ENCODE results near the gene MN1.
"Not testable (repeated sequence)": the region's sequence is repeated elsewhere in the genome, so short reads cannot be mapped to it uniquely, and the experiment has no call there.

Gene MN1

DNA sequence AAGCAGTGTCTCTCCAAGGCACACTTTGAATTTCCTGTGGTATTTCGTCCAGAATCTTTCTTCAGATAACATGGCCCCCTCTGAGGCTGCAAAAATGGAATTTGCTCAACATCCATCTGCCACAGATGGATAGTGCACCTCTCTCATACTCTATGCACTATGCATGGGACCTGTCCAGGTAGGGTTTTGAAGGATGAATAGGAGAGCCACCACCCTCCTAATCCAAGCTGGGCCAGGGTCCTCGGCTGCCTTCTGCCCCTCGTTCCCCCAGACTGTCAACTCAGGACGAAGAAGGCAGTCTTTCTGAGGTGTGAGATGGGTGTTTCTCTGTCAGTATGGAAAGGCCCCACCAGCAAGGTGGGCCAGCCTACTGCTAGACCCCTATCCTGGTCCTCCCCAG lies 56.4 kb downstream of the MN1 start:
- H3K4me2 ChIP-seq (ENCODE audit: insufficient read depth, low read length), result no peak overlapping the region
- H3K9me3 ChIP-seq (ENCODE audit: insufficient read depth, low read length, severe bottlenecking), result peaks cover 5% of the 10 kb centered on the region
- no peaks in the 10 kb centered on the region for H3K4me1 ChIP-seq (ENCODE audit: insufficient read depth, low read length)
- peaks cover 12% of the 10 kb centered on the region for H3K27me3 ChIP-seq (ENCODE audit: insufficient read depth, low read length, poor library complexity)
- H4K20me1 ChIP-seq (ENCODE audit: insufficient read depth, low read length), result no peaks in the 10 kb centered on the region
- H3K79me2 ChIP-seq (ENCODE audit: insufficient read depth, low read length), result no peaks in the 10 kb centered on the region
- DNase-seq (no peak), ATAC-seq (ENCODE audit: insufficient read depth, low read depth) (no peak)
- no peak overlapping the region for H2AFZ ChIP-seq (ENCODE audit: low read depth, low read length)
- TF ChIP-seq, protein P1, sequence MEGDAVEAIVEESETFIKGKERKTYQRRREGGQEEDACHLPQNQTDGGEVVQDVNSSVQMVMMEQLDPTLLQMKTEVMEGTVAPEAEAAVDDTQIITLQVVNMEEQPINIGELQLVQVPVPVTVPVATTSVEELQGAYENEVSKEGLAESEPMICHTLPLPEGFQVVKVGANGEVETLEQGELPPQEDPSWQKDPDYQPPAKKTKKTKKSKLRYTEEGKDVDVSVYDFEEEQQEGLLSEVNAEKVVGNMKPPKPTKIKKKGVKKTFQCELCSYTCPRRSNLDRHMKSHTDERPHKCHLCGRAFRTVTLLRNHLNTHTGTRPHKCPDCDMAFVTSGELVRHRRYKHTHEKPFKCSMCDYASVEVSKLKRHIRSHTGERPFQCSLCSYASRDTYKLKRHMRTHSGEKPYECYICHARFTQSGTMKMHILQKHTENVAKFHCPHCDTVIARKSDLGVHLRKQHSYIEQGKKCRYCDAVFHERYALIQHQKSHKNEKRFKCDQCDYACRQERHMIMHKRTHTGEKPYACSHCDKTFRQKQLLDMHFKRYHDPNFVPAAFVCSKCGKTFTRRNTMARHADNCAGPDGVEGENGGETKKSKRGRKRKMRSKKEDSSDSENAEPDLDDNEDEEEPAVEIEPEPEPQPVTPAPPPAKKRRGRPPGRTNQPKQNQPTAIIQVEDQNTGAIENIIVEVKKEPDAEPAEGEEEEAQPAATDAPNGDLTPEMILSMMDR (IDR thresholded peaks at IDR 0.05; ENCODE audit: borderline replicate concordance, extremely low read depth, low read length, poor library complexity, severe bottlenecking), result no peak
- no peak for TF ChIP-seq EZH2 (IDR thresholded peaks at IDR 0.05; ENCODE audit: borderline replicate concordance, low read depth, low read length, severe bottlenecking)
- H3K4me3 ChIP-seq (ENCODE audit: low read depth in 1 of 2, low read length in 2 of 2), result no peak overlapping the region
- H3K9ac ChIP-seq (ENCODE audit: low read depth, low read length), result no peak overlapping the region
- no peak overlapping the region for H3K27ac ChIP-seq (ENCODE audit: low read length)
- no peaks in the 10 kb centered on the region for H3K36me3 ChIP-seq (ENCODE audit: insufficient read depth, low read length)

DNA sequence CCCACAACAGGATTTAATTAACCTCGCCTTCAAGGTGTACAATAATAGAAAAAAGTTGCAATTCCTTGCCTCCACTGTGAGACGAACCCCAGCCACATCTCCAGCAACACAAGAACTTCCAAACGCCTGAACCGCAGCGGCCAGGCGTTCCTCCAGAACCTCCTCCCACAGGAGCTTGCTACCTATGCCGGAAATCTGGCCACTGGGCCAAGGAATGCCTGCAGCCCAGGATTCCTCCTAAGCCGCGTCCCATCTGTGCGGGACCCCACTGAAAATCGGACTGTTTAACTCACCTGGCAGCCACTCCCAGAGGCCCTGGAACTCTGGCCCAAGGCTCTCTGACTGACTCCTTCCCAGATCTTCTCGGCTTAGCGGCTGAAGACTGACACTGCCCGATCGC lies 57.5 kb downstream of the MN1 start:
- not testable (repeated sequence) for H3K9ac ChIP-seq (ENCODE audit: low read depth, low read length); H4K20me1 ChIP-seq (ENCODE audit: insufficient read depth, low read length); H3K4me1 ChIP-seq (ENCODE audit: insufficient read depth, low read length); H3K36me3 ChIP-seq (ENCODE audit: insufficient read depth, low read length); H3K27me3 ChIP-seq (ENCODE audit: insufficient read depth, low read length, poor library complexity); DNase-seq; H3K4me2 ChIP-seq (ENCODE audit: insufficient read depth, low read length); H3K4me3 ChIP-seq (ENCODE audit: low read depth in 1 of 2, low read length in 2 of 2); ATAC-seq (ENCODE audit: insufficient read depth, low read depth); H3K9me3 ChIP-seq (ENCODE audit: insufficient read depth, low read length, severe bottlenecking); H3K79me2 ChIP-seq (ENCODE audit: insufficient read depth, low read length); H2AFZ ChIP-seq (ENCODE audit: low read depth, low read length); H3K27ac ChIP-seq (ENCODE audit: low read length)

DNA sequence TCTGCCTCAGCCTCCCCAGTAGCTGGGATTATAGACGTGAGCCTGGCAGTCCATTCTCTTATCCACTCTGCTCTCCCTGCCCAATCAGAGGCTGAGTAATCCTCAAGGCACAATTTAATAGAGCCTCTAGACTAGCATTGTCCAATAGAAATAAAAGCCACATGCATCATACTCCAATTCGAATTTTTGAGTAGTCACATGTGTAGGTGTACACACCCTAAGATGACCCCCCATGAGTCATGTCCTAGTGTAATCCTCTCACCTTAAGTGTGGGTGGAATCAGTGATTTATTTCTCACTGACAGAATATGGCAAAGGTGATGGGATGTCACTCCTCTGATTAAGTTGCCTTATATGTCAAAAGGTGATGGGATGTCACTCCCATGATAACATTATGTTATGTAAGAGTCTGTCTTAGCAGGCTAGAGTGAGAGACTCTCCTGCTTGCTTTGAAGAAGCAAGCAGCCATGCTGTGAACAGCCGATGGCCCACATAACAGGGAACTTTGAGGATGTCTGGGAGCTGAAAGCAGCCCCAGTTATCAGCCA lies 61.3 kb downstream of the MN1 start:
- H3K36me3 ChIP-seq (ENCODE audit: insufficient read depth, low read length), result no peaks in the 10 kb centered on the region
- peaks cover 3% of the 10 kb centered on the region for H3K27me3 ChIP-seq (ENCODE audit: insufficient read depth, low read length, poor library complexity)
- ATAC-seq (ENCODE audit: insufficient read depth, low read depth) (no peak), DNase-seq (no peak)
- no peaks in the 10 kb centered on the region for H4K20me1 ChIP-seq (ENCODE audit: insufficient read depth, low read length)
- no peak overlapping the region for H3K4me3 ChIP-seq (ENCODE audit: low read depth in 1 of 2, low read length in 2 of 2)
- no peak overlapping the region for H3K4me2 ChIP-seq (ENCODE audit: insufficient read depth, low read length)
- no peaks in the 10 kb centered on the region for H3K4me1 ChIP-seq (ENCODE audit: insufficient read depth, low read length)
- H3K9ac ChIP-seq (ENCODE audit: low read depth, low read length), result no peak overlapping the region
- H2AFZ ChIP-seq (ENCODE audit: low read depth, low read length), result no peak overlapping the region
- peaks cover 5% of the 10 kb centered on the region for H3K9me3 ChIP-seq (ENCODE audit: insufficient read depth, low read length, severe bottlenecking)
- H3K79me2 ChIP-seq (ENCODE audit: insufficient read depth, low read length), result no peaks in the 10 kb centered on the region
- TF ChIP-seq, protein P1 (IDR thresholded peaks at IDR 0.05; ENCODE audit: borderline replicate concordance, extremely low read depth, low read length, poor library complexity, severe bottlenecking), result no peak
- no peak for TF ChIP-seq EZH2 (IDR thresholded peaks at IDR 0.05; ENCODE audit: borderline replicate concordance, low read depth, low read length, severe bottlenecking)
- H3K27ac ChIP-seq (ENCODE audit: low read length), result no peak overlapping the region

DNA sequence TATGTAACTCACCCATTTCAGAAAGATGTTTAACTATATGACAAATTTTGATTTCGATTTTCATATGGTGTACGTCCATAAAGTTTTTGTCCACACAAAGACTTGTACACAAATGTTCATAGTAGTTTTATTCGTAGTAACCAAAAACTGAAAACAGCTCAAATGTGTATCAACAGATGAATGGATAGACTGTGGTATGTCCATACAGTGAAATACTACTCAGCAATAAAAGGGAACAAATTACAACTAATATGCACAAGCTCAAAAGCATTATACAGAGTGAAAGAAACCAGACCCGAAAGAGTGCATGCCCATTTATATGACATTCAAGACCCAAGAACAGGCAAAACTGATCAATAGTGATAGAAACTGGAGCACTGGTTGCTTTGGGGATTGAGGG lies 64.0 kb downstream of the MN1 start:
- TF ChIP-seq, protein P1 (IDR thresholded peaks at IDR 0.05; ENCODE audit: borderline replicate concordance, extremely low read depth, low read length, poor library complexity, severe bottlenecking), result no peak
- no peak for TF ChIP-seq EZH2 (IDR thresholded peaks at IDR 0.05; ENCODE audit: borderline replicate concordance, low read depth, low read length, severe bottlenecking)
- no peaks in the 10 kb centered on the region for H3K79me2 ChIP-seq (ENCODE audit: insufficient read depth, low read length)
- no peak overlapping the region for H3K4me3 ChIP-seq (ENCODE audit: low read depth in 1 of 2, low read length in 2 of 2)
- H3K27me3 ChIP-seq (ENCODE audit: insufficient read depth, low read length, poor library complexity), result peaks cover 13% of the 10 kb centered on the region
- ATAC-seq (ENCODE audit: insufficient read depth, low read depth) (no peak), DNase-seq (no peak)
- H4K20me1 ChIP-seq (ENCODE audit: insufficient read depth, low read length), result peaks cover 4% of the 10 kb centered on the region
- H3K9ac ChIP-seq (ENCODE audit: low read depth, low read length), result no peak overlapping the region
- H3K27ac ChIP-seq (ENCODE audit: low read length), result no peak overlapping the region
- H3K4me1 ChIP-seq (ENCODE audit: insufficient read depth, low read length), result no peaks in the 10 kb centered on the region
- H3K36me3 ChIP-seq (ENCODE audit: insufficient read depth, low read length), result no peaks in the 10 kb centered on the region
- no peak overlapping the region for H2AFZ ChIP-seq (ENCODE audit: low read depth, low read length)
- peaks cover 5% of the 10 kb centered on the region for H3K9me3 ChIP-seq (ENCODE audit: insufficient read depth, low read length, severe bottlenecking)
- no peak overlapping the region for H3K4me2 ChIP-seq (ENCODE audit: insufficient read depth, low read length)
